Glutamatergic neuron (in vitro differentiated cells): ENCODE data around the gene ADAM22. TPM values are rescaled to one million over a fixed set of nuclear protein-coding genes. Genes with fewer than 3 reads are reported as not detected.

Source experiments
- DNase-seq: peaks from one replicate; pipeline ENCODE4 v3.0.0; 2022
- H3K27ac Mint-ChIP-seq: one replicate; pipeline ENCODE4 v1.8.0; 2020; ENCODE audit warnings: mild to moderate bottlenecking, mixed read lengths, inconsistent platforms; ENCODE audit not compliant: unreplicated experiment
- H3K27me3 Mint-ChIP-seq: one replicate; pipeline ENCODE4 v1.8.0; 2020; ENCODE audit warnings: mild to moderate bottlenecking, moderate library complexity, mixed read lengths, inconsistent platforms; ENCODE audit not compliant: unreplicated experiment
- H3K36me3 Mint-ChIP-seq: one replicate; pipeline ENCODE4 v1.8.0; 2020; ENCODE audit warnings: mild to moderate bottlenecking, mixed read lengths, inconsistent platforms; ENCODE audit not compliant: unreplicated experiment
- H3K4me1 Mint-ChIP-seq: one replicate; pipeline ENCODE4 v1.8.0; 2020; ENCODE audit warnings: mild to moderate bottlenecking, low read depth, mixed read lengths, inconsistent platforms; ENCODE audit not compliant: unreplicated experiment
- H3K4me3 Mint-ChIP-seq: one replicate; pipeline ENCODE4 v1.8.0; 2020; ENCODE audit warnings: mild to moderate bottlenecking, mixed read lengths, inconsistent platforms; ENCODE audit not compliant: unreplicated experiment
- H3K9me3 Mint-ChIP-seq: one replicate; pipeline ENCODE4 v1.8.0; 2020; ENCODE audit warnings: mild to moderate bottlenecking, moderate library complexity, mixed read lengths, inconsistent platforms; ENCODE audit not compliant: unreplicated experiment
- total RNA-seq: library from RNA; stranded (reverse); fragmentation: NEBNext Ultra II Directional; extraction: Animal tissue kit (Norgen Biotek cat#: 25700); gene quantifications from one replicate; pipeline ENCODE4 v1.2.1, GENCODE V29; 2021; ENCODE audit not compliant: unreplicated experiment
- TF ChIP-seq, protein P1 (sequence below): fragments of 200-600 bp; sonication (generic); IDR thresholded peaks from one replicate; pipeline ENCODE4 v1.5.0; 2021; ENCODE audit not compliant: partially characterized antibody, unreplicated experiment

ADAM22 gene
- total RNA-seq, 1 donor from 2014 or later: 91.9 TPM

DNA sequence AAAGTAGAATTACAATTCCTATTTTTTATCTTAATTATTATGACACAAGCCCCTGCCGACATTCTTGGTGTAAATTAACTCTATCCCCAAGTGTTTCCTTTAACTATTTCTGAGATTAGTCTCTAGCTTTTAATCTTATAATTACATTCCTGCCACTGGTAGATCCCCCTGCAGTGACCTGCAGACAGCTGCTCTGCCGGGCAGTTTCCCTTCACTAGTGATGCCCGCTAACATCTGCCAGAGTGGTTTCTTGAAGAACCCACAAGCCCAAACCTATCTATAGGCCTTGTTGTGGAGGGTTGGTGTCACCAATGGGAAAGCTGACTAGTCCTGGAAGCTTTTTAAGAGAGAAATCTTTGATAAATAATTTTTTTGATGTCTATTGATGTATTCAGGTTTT, 50.0 kb downstream of the ADAM22 start:
- no peak overlapping the region for H3K4me3 Mint-ChIP-seq
- no peak for DNase-seq
- H3K36me3 Mint-ChIP-seq: no peaks in the 10 kb centered on the region
- H3K27ac Mint-ChIP-seq: no peak overlapping the region
- TF ChIP-seq, protein P1, sequence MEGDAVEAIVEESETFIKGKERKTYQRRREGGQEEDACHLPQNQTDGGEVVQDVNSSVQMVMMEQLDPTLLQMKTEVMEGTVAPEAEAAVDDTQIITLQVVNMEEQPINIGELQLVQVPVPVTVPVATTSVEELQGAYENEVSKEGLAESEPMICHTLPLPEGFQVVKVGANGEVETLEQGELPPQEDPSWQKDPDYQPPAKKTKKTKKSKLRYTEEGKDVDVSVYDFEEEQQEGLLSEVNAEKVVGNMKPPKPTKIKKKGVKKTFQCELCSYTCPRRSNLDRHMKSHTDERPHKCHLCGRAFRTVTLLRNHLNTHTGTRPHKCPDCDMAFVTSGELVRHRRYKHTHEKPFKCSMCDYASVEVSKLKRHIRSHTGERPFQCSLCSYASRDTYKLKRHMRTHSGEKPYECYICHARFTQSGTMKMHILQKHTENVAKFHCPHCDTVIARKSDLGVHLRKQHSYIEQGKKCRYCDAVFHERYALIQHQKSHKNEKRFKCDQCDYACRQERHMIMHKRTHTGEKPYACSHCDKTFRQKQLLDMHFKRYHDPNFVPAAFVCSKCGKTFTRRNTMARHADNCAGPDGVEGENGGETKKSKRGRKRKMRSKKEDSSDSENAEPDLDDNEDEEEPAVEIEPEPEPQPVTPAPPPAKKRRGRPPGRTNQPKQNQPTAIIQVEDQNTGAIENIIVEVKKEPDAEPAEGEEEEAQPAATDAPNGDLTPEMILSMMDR: no peak
- H3K9me3 Mint-ChIP-seq: peaks cover 10% of the 10 kb centered on the region
- H3K27me3 Mint-ChIP-seq: peaks cover 7% of the 10 kb centered on the region
- peaks cover 39% of the 10 kb centered on the region for H3K4me1 Mint-ChIP-seq

DNA sequence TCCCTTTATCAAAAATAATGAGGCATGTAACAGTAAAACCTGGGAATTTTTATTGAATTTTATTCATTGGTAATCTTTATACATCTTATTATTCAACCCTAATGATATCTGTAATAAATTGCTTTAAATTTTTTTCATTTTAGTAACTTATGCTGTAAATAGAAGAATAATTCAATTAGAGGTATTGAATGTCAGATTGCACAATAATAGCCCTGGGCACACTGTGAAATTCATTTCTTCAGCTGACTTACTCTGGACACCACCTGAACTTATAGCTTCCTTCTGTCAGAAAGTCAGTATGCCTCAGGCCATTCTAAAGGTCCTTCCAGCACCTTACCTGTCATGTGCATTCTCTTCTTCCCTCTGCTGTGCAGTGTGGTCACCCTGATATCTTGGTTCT, 59.2 kb downstream of the ADAM22 start:
- no peak for DNase-seq
- Mint-ChIP-seq H3K27me3 (peaks cover 2% of the 10 kb centered on the region), H3K4me3 (no peak overlapping the region), H3K4me1 (peaks cover 1% of the 10 kb centered on the region), H3K27ac (no peak overlapping the region), H3K9me3 (no peaks in the 10 kb centered on the region), H3K36me3 (peaks cover 4% of the 10 kb centered on the region)
- TF ChIP-seq, protein P1: no peak

DNA sequence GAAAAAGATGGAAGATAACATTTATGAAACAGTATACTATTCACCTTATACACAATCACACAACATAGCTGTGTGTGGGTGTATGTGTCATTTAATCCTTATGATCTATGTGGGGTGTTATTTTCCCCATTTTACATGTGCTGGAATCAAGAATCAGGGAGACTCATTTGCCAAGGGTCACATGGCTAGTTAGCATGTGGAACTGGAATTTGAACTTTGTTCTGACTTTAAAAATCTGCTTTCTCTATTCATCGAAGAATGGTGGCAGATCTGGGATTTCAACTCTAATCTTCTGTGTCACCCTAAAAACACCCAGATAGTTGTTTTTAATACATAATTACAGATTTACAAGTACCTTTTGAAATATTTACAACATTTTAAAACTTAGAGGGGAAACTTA, 65.2 kb downstream of the ADAM22 start:
- no peak for DNase-seq
- Mint-ChIP-seq H3K4me1 (peaks cover 3% of the 10 kb centered on the region), H3K9me3 (no peaks in the 10 kb centered on the region), H3K4me3 (no peak overlapping the region), H3K27me3 (no peaks in the 10 kb centered on the region), H3K36me3 (peaks cover 4% of the 10 kb centered on the region), H3K27ac (no peak overlapping the region)
- TF ChIP-seq, protein P1: no peak

DNA sequence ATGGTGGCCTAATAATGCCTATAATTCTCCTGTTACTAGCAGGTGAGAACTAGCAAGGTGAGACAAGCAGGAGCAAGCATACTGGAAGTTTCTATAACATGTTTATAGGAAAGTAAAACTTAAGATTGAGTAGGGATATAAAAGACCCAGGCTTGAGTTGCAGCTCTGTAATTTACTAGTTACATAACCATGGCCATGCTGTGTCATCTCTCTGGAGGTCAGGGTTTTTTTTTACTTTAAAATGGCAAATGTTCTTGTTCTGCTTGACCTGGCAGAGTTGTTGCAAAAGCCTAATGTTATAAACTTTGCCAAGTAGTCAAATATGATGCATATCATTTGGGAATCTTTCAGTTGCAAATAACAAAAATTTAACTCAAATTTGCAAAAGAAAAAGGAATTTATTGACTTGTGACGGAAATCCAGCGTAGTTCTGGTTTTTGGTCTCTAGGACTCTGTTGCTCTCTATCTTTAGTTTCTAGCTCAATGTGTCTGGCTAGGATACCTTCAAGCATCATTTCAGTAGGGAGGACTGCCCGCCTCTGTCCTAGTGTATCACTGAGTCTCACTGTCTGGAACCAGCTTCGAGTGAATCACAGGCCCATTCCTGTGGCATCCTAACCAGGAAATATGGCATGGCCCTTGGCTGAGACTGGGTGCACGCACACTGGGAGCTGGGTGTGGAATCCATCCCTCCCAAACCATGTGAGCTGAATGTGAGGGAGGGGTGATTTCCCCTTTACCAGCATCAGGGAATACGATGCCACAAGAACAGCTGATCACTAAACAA, 67.9 kb downstream of the ADAM22 start:
- H3K4me3 Mint-ChIP-seq: no peak overlapping the region
- no peaks in the 10 kb centered on the region for H3K36me3 Mint-ChIP-seq
- peaks cover 8% of the 10 kb centered on the region for H3K4me1 Mint-ChIP-seq
- no peak for DNase-seq
- H3K27ac Mint-ChIP-seq: no peak overlapping the region
- no peaks in the 10 kb centered on the region for H3K27me3 Mint-ChIP-seq
- TF ChIP-seq, protein P1: no peak
- no peaks in the 10 kb centered on the region for H3K9me3 Mint-ChIP-seq

DNA sequence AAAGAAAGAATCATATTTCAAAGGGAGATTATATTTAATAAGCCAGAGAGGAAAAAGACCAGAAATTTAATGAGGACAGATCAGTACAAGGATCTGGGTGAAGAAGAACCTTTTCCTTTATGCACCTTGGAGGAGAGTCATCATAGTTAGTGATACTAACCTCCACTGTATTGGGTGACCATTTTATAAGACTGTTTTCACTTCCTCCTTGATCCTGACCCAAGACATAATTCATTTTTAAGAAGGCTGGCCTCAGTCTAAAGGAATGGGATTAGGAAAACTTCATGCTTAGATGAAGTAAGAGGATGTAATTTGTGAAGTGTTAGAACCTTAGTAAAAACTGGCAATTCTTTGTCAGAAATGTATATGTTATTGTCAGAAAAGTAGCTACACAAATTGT, 68.6 kb downstream of the ADAM22 start:
- H3K27ac Mint-ChIP-seq: no peak overlapping the region
- H3K9me3 Mint-ChIP-seq: no peaks in the 10 kb centered on the region
- DNase-seq: no peak
- TF ChIP-seq, protein P1: no peak
- H3K4me1 Mint-ChIP-seq: peaks cover 8% of the 10 kb centered on the region
- H3K36me3 Mint-ChIP-seq: no peaks in the 10 kb centered on the region
- H3K4me3 Mint-ChIP-seq: no peak overlapping the region
- no peaks in the 10 kb centered on the region for H3K27me3 Mint-ChIP-seq
